ENCODE data around the gene UBALD2. TPM values are rescaled to one million over a fixed set of nuclear protein-coding genes. Genes with fewer than 3 reads are reported as not detected.

UBALD2 gene
- total and polyA plus RNA-seq, 2 of the 8 experiments (the other 6 are each of a cell fraction or from before 2014, with no cell fraction given), result 17.8 to 22.6 TPM

- 93% methylated on average over 9 of the region's 9 CpGs; no CpG with 5 or more reads in 1 of the 2 experiments for WGBS, 2 experiments (ENCODE audit: extremely low coverage in 1 of 2, insufficient coverage in 1 of 2, insufficient read length in 1 of 2, insufficient replicate concordance in 2 of 2, low coverage in 1 of 2, low lambda C conversion rate in 2 of 2, missing lambda C conversion rate in 1 of 2)
- Histone ChIP-seq H4K20me1 (replicated peaks in 1 of 2; ENCODE audit: control insufficient read depth in 1 of 2, insufficient read depth in 2 of 2, low read length in 2 of 2) (peaks cover 0 to 2% of the 10 kb centered on the region in 2 experiments), H2BK15ac (ENCODE audit: low read length) (no peak overlapping the region), H4K8ac (ENCODE audit: extremely low read depth, insufficient read depth, low read length) (no peak overlapping the region), H3K27ac (ENCODE audit: low read depth, low read length) (no peak overlapping the region), H3K4me3 (ENCODE audit: extremely low read depth in 1 of 4, insufficient read depth in 2 of 4, low read depth in 3 of 4, low read length in 4 of 4) (no peak overlapping the region), H3K79me1 (ENCODE audit: low read depth, low read length) (peaks cover 2% of the 10 kb centered on the region; the same call in 1 of the 2 replicates), H3K56ac (replicated peaks; ENCODE audit: insufficient read length, low read depth, low read length) (no peak overlapping the region), H3K14ac (ENCODE audit: insufficient read length) (no peak overlapping the region), H3K27me3 (replicated peaks in 1 of 4; ENCODE audit: control insufficient read depth in 3 of 4, extremely low read depth in 1 of 4, insufficient read depth in 3 of 4, low read length in 3 of 4) (no peaks in the 10 kb centered on the region), H3K9me3 (ENCODE audit: insufficient read depth in 2 of 2, low read depth in 1 of 2, low read length in 1 of 2) (no peaks in the 10 kb centered on the region), H2BK120ac (replicated peaks; ENCODE audit: low read depth, low read length) (no peak overlapping the region), H2AK5ac (ENCODE audit: low read depth, low read length) (no peak overlapping the region), H3K23me2 (ENCODE audit: low read depth, low read length) (no peaks in the 10 kb centered on the region), H3K23ac (ENCODE audit: insufficient read length) (no peak overlapping the region), H3K4ac (replicated peaks; ENCODE audit: insufficient read length, low read depth, low read length) (no peak overlapping the region), H3K4me2 (ENCODE audit: insufficient read depth in 1 of 2, low read depth in 2 of 2, low read length in 2 of 2) (no peak overlapping the region), H3K36me3 (ENCODE audit: control insufficient read depth in 2 of 4, insufficient read depth in 4 of 4, low read length in 3 of 4) (peaks cover 2 to 22% (median 17%) of the 10 kb centered on the region in 4 experiments), H2BK20ac (ENCODE audit: low read length) (no peak overlapping the region), H2AFZ (ENCODE audit: low read length) (no peak overlapping the region), H4K5ac (ENCODE audit: insufficient read length, low read depth, low read length) (no peak overlapping the region), H2BK5ac (ENCODE audit: low read depth, low read length) (no peak overlapping the region), H3K4me1 (replicated peaks in 1 of 4; ENCODE audit: control insufficient read depth in 3 of 4, insufficient read depth in 4 of 4, low read length in 3 of 4) (no peaks in the 10 kb centered on the region), H3K79me2 (ENCODE audit: control insufficient read depth in 1 of 2, insufficient read depth in 2 of 2, low read length in 2 of 2) (no peaks in the 10 kb centered on the region), H2BK12ac (ENCODE audit: low read depth, low read length) (no peak overlapping the region), H3K9ac (replicated peaks in 1 of 4; ENCODE audit: extremely low read depth in 1 of 4, low read depth in 3 of 4, low read length in 3 of 4) (no peak overlapping the region), H3K18ac (ENCODE audit: extremely low read depth, low read length) (no peak overlapping the region), H4K91ac (replicated peaks; ENCODE audit: insufficient read length, low read length) (no peak overlapping the region)
- no peak for DNase-seq (ENCODE audit: low read depth in 1 of 2, low spot score in 2 of 2)
- FAIRE-seq, result no peak
- ChIA-PET POLR2A (ENCODE audit: partially characterized antibody) (interaction anchor here (0.6 kb wide), 3 partner anchors 12 to 118 kb away, joined by 4 to 7 read pairs (median 4); no protein-coding TSS in a partner anchor), CTCF (ENCODE audit: partially characterized antibody) (interaction anchor here (0.5 to 2.5 kb wide), 6 partner anchors 9 to 348 kb away, joined by 3 to 17 read pairs (median 4); partner anchors contain the start of gene AANAT)
- no peak for TF ChIP-seq KDM4A (IDR thresholded peaks at IDR 0.05; ENCODE audit: low read depth, low read length, severe bottlenecking)
- TF ChIP-seq SP1 (IDR thresholded peaks at IDR 0.05; ENCODE audit: low read depth, low read length), result no peak
- TF ChIP-seq HDAC2 (IDR thresholded peaks at IDR 0.05; ENCODE audit: borderline replicate concordance in 1 of 2, low read depth in 2 of 2, low read length in 2 of 2), result no peak
- TF ChIP-seq PHF8 (conservative IDR thresholded peaks at IDR 0.05; ENCODE audit: low read depth, low read length), result no peak
- TF ChIP-seq USF2 (IDR thresholded peaks at IDR 0.05; ENCODE audit: low read length), result no peak
- TF ChIP-seq GABPA (IDR thresholded peaks at IDR 0.05; ENCODE audit: borderline replicate concordance, insufficient read depth, low read length), result no peak
- TF ChIP-seq RAD21 (IDR thresholded peaks at IDR 0.05 in 1 of 2, conservative IDR thresholded peaks at IDR 0.05 in 1 of 2; ENCODE audit: low read depth in 2 of 2, low read length in 2 of 2), result no peak
- TF ChIP-seq SUZ12 (IDR thresholded peaks at IDR 0.05; ENCODE audit: low read length), result no peak
- no peak for TF ChIP-seq RFX5 (IDR thresholded peaks at IDR 0.05; ENCODE audit: borderline replicate concordance, low read depth, low read length)
- no peak for TF ChIP-seq KDM1A (IDR thresholded peaks at IDR 0.05; ENCODE audit: borderline replicate concordance, low read length)
- no peak for TF ChIP-seq ASH2L (IDR thresholded peaks at IDR 0.05; ENCODE audit: low read length)
Measured at GRCh38 chr17:76312735-76313134, 47.6 kb downstream of the UBALD2 start.

All from H1 (cell line).